ENCODE measurements around the gene INS. TPM values are rescaled to one million over a fixed set of nuclear protein-coding genes. Genes with fewer than 3 reads are reported as not detected.

INS gene
- total RNA-seq, 4 donors from 2014 or later, result not detected

GRCh38 chr11:2144544-2145248 is 16.3 kb downstream of the INS start:
- no peak overlapping the region for H3K4me3 ChIP-seq
- no peak overlapping the region for H3K27ac ChIP-seq
- H3K36me3 ChIP-seq, result no peaks in the 10 kb centered on the region
- H3K9me3 ChIP-seq, result no peaks in the 10 kb centered on the region
- peaks cover 0 to 16% (median 6%) of the 10 kb centered on the region in 4 donors for H3K4me1 ChIP-seq
- peaks cover 0 to 46% of the 10 kb centered on the region in 2 donors for H3K27me3 ChIP-seq
- DNase-seq, result no peak
- TF ChIP-seq CTCF (IDR thresholded peaks at IDR 0.05) (no peak), POLR2A (IDR thresholded peaks at IDR 0.05) (no peak)

- peaks cover 0 to 51% of the 10 kb centered on the region in 2 donors for H3K27me3 ChIP-seq
- no peak overlapping the region for H3K4me3 ChIP-seq
- DNase-seq, result no peak
Observed at GRCh38 chr11:2143799-2144543, 17.0 kb downstream of the INS start.

GRCh38 chr11:2143477-2143798 is 17.6 kb downstream of the INS start:
- no peak overlapping the region for H3K4me3 ChIP-seq
- peaks cover 0 to 25% (median 11%) of the 10 kb centered on the region in 4 donors for H3K4me1 ChIP-seq
- H3K9me3 ChIP-seq, result no peaks in the 10 kb centered on the region
- H3K27me3 ChIP-seq, result peaks cover 0 to 56% of the 10 kb centered on the region in 2 donors
- no peak for DNase-seq
- TF ChIP-seq POLR2A (IDR thresholded peaks at IDR 0.05), result no peak
- no peak for TF ChIP-seq CTCF (IDR thresholded peaks at IDR 0.05)
- no peak overlapping the region for H3K27ac ChIP-seq
- H3K36me3 ChIP-seq, result no peaks in the 10 kb centered on the region

More at GRCh38 chr11:2143799-2144543, 17.0 kb downstream of the INS start:
- Histone ChIP-seq H3K36me3 (no peaks in the 10 kb centered on the region), H3K27ac (no peak overlapping the region), H3K9me3 (no peaks in the 10 kb centered on the region), H3K4me1 (peaks cover 0 to 20% (median 7%) of the 10 kb centered on the region in 4 donors)
- no peak for TF ChIP-seq POLR2A (IDR thresholded peaks at IDR 0.05)
- no peak for TF ChIP-seq CTCF (IDR thresholded peaks at IDR 0.05)

GRCh38 chr11:2142762-2143202 is 18.2 kb downstream of the INS start:
- Histone ChIP-seq H3K27ac (no peak overlapping the region), H3K4me3 (no peak overlapping the region), H3K4me1 (peaks cover 0 to 30% (median 12%) of the 10 kb centered on the region in 4 donors), H3K36me3 (no peaks in the 10 kb centered on the region), H3K27me3 (peaks cover 0 to 56% of the 10 kb centered on the region in 2 donors), H3K9me3 (no peaks in the 10 kb centered on the region)
- TF ChIP-seq POLR2A (IDR thresholded peaks at IDR 0.05) (no peak), CTCF (IDR thresholded peaks at IDR 0.05) (no peak)
- DNase-seq, result no peak

- no peak overlapping the region for H3K4me3 ChIP-seq
- peaks cover 0 to 35% (median 12%) of the 10 kb centered on the region in 4 donors for H3K4me1 ChIP-seq
- H3K27ac ChIP-seq, result no peak overlapping the region
- DNase-seq, result no peak
- no peaks in the 10 kb centered on the region for H3K9me3 ChIP-seq
- peaks cover 0 to 61% of the 10 kb centered on the region in 2 donors for H3K27me3 ChIP-seq
- H3K36me3 ChIP-seq, result no peaks in the 10 kb centered on the region
- TF ChIP-seq POLR2A (IDR thresholded peaks at IDR 0.05) (no peak), CTCF (IDR thresholded peaks at IDR 0.05) (no peak)
Observed at GRCh38 chr11:2142300-2142759, 18.7 kb downstream of the INS start.

All from Peyer's patch (tissue), 4 donors.